ENCODE results near the gene KRTAP5-4.
"Not testable (repeated sequence)": the region's sequence is repeated elsewhere in the genome, so short reads cannot be mapped to it uniquely, and the experiment has no call there.

The KRTAP5-4 gene

DNA sequence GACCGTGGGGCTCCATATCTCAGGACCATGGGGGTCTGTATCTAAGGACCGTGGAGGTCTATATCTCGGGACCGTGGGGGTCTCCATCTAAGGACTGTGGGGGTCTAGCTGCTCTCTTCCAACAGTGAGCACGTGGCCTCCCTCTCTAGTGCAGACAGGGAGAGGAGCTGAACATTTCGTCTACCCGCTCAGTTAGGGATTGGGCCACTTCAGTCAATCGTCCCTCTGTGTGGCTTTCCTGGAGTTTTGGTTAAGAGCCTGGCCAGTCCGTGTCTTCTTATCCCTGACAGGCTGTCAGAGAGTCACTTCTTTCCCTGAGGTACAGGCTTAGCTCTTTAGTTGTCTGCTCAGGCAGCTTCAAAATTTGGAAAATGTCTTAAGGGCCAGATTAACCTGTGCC lies 40.0 kb downstream of the KRTAP5-4 start:
- H3K9ac ChIP-seq = no peak overlapping the region
- no peak overlapping the region for H3K4me3 ChIP-seq (ENCODE audit: low read depth, low read length)
- H3K27ac ChIP-seq = no peak overlapping the region
- no peaks in the 10 kb centered on the region for H3K36me3 ChIP-seq (ENCODE audit: control insufficient read depth, insufficient read depth, low read length)
- TF ChIP-seq, protein P1, sequence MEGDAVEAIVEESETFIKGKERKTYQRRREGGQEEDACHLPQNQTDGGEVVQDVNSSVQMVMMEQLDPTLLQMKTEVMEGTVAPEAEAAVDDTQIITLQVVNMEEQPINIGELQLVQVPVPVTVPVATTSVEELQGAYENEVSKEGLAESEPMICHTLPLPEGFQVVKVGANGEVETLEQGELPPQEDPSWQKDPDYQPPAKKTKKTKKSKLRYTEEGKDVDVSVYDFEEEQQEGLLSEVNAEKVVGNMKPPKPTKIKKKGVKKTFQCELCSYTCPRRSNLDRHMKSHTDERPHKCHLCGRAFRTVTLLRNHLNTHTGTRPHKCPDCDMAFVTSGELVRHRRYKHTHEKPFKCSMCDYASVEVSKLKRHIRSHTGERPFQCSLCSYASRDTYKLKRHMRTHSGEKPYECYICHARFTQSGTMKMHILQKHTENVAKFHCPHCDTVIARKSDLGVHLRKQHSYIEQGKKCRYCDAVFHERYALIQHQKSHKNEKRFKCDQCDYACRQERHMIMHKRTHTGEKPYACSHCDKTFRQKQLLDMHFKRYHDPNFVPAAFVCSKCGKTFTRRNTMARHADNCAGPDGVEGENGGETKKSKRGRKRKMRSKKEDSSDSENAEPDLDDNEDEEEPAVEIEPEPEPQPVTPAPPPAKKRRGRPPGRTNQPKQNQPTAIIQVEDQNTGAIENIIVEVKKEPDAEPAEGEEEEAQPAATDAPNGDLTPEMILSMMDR (IDR thresholded peaks at IDR 0.05) = no peak
- H3K9me3 ChIP-seq (ENCODE audit: control insufficient read depth, low read length) = no peaks in the 10 kb centered on the region
- H2AFZ ChIP-seq = no peak overlapping the region
- H3K79me2 ChIP-seq = no peaks in the 10 kb centered on the region
- no peaks in the 10 kb centered on the region for H3K4me1 ChIP-seq
- no peaks in the 10 kb centered on the region for H3K27me3 ChIP-seq (ENCODE audit: control insufficient read depth, insufficient read depth, low read length)
- no peak overlapping the region for H3K4me2 ChIP-seq (ENCODE audit: low read length)

DNA sequence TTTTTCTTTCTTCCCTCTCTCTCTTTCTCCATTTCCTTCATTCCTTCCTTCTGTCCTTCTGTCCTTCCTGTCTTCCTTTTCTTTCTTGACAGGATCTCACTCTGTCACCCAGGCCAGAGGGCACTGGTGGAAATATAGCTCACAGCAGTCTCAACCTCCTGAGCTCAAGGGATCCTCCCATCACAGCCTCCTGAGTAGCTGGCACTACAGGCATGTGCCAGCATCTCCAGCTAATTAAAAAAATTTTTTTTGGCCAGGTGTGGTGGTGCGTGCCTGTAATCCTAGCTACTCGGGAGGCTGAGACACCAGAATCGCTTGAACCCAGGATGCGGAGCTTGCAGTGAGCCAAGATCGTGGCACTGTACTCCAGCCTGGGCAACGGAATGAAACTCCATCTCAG lies 45.1 kb downstream of the KRTAP5-4 start:
- no peak overlapping the region for H3K27ac ChIP-seq
- TF ChIP-seq, protein P1 (IDR thresholded peaks at IDR 0.05) = no peak
- no peaks in the 10 kb centered on the region for H3K36me3 ChIP-seq (ENCODE audit: control insufficient read depth, insufficient read depth, low read length)
- no peaks in the 10 kb centered on the region for H3K4me1 ChIP-seq
- H3K79me2 ChIP-seq = no peaks in the 10 kb centered on the region
- H3K27me3 ChIP-seq (ENCODE audit: control insufficient read depth, insufficient read depth, low read length) = no peaks in the 10 kb centered on the region
- H3K4me2 ChIP-seq (ENCODE audit: low read length) = no peak overlapping the region
- H3K4me3 ChIP-seq (ENCODE audit: low read depth, low read length) = no peak overlapping the region
- no peak overlapping the region for H2AFZ ChIP-seq
- no peak overlapping the region for H3K9ac ChIP-seq
- H3K9me3 ChIP-seq (ENCODE audit: control insufficient read depth, low read length) = no peaks in the 10 kb centered on the region

DNA sequence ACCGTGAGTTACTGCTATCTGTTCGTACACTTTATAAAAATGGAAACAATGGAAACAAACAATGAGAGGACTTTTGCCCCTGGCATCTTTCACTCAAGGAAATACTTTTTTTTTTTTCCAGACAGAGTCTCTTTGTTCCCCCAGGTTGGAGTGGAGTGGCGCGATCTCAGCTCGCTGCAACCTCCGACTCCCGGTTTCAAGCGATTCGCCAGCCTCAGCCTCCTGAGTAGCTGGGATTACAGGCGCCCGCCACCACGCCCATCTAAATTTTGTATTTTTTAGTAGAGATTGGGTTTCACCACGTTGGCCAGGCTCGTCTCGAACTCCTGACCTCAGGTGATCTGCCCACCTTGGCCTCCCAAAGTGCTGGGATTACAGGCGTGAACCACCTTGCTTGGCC lies 46.2 kb downstream of the KRTAP5-4 start:
- H3K4me2 ChIP-seq (ENCODE audit: low read length); H3K27ac ChIP-seq; H3K9ac ChIP-seq; H3K4me1 ChIP-seq; H2AFZ ChIP-seq; H3K9me3 ChIP-seq (ENCODE audit: control insufficient read depth, low read length); H3K36me3 ChIP-seq (ENCODE audit: control insufficient read depth, insufficient read depth, low read length); H3K79me2 ChIP-seq; H3K4me3 ChIP-seq (ENCODE audit: low read depth, low read length); H3K27me3 ChIP-seq (ENCODE audit: control insufficient read depth, insufficient read depth, low read length): not testable (repeated sequence)

DNA sequence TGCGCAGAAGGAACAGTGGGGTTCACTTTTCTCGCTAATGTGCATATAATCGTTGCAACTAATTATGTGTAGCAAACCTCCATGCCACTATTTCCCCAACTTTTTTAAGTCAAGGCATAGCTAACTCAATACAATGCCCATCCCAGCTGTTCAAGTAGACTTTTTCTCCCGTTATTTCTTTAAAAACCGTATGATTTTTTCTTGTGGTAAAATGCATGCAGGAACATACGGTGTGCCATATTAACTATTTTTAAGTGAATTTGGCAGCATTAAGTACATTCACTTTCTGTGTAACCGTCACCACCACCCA lies 47.0 kb downstream of the KRTAP5-4 start:
- TF ChIP-seq, protein P1 (IDR thresholded peaks at IDR 0.05) = no peak
- H3K27ac ChIP-seq = no peak overlapping the region
- no peak overlapping the region for H3K4me3 ChIP-seq (ENCODE audit: low read depth, low read length)

DNA sequence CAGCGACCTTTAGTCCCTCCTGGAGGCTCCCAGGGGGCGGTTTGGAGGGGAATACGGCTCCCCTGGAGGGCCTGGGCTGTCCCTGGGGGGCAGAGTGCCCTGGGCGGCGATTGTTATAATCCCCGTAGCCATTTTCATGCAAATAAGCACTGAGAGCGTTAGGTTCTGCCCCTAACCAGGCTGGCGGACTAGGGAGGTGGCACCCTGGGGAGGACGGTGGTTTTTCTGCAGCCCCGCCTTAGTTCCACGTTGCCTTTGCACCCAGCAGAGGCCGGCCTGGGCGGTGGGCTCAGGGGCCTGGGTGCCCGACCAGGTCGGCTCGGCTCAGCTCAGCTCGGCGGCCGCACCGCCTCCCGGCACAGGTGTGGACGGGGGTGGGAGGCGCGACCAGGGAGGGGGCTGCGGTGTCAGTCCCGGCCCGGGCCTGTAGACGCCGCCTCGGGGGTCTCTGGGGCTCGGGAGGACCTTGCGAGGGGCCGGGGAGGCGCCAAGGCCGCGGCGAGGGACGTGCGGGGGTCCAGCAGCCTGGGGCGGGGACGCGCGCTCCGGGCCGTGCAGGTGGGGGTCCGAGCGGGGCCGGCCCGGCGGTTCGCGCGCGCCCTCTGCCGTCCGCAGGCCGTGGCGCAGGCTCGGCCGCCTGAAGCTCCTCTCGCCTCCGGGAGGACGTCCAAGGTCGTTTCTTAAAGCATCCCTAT lies 47.6 kb downstream of the KRTAP5-4 start:
- Histone ChIP-seq H3K4me1 (no peaks in the 10 kb centered on the region), H3K4me3 (ENCODE audit: low read depth, low read length) (peak overlapping the region; percentile 46), H2AFZ (peak overlapping the region; percentile 80), H3K4me2 (ENCODE audit: low read length) (peak overlapping the region; percentile 68), H3K9ac (no peak overlapping the region), H3K36me3 (ENCODE audit: control insufficient read depth, insufficient read depth, low read length) (no peaks in the 10 kb centered on the region), H3K27ac (peak overlapping the region; percentile 74), H3K27me3 (ENCODE audit: control insufficient read depth, insufficient read depth, low read length) (no peaks in the 10 kb centered on the region), H3K79me2 (no peaks in the 10 kb centered on the region), H3K9me3 (ENCODE audit: control insufficient read depth, low read length) (no peaks in the 10 kb centered on the region)
- TF ChIP-seq, protein P1 (IDR thresholded peaks at IDR 0.05) = peak; percentile 40

More for the DNA sequence above, 47.0 kb downstream of the KRTAP5-4 start:
- Histone ChIP-seq H2AFZ (no peak overlapping the region), H3K36me3 (ENCODE audit: control insufficient read depth, insufficient read depth, low read length) (no peaks in the 10 kb centered on the region), H3K4me2 (ENCODE audit: low read length) (no peak overlapping the region), H3K27me3 (ENCODE audit: control insufficient read depth, insufficient read depth, low read length) (no peaks in the 10 kb centered on the region), H3K9me3 (ENCODE audit: control insufficient read depth, low read length) (no peaks in the 10 kb centered on the region), H3K4me1 (no peaks in the 10 kb centered on the region), H3K9ac (no peak overlapping the region), H3K79me2 (no peaks in the 10 kb centered on the region)
